ENCODE results near the gene IRF2.

Gene IRF2

DNA sequence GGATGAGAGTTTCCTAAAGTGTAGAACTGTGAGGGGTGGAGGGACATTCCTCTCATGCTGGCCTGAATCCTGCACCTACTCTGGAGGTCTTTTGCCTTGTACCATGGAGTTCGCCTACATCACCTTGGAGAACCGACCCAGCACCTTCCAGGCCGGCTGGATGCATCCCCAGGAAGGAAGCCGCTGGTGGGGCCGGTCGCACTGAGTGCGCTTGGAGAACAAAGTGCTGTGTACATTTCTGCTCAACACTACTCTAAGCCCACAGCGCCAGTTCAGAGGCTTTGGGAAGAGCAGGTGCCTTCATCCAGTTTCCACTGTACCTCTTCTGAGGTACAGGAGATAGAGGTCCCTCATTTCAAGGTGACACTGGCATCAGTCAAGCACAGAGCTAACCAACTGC, 15.4 kb upstream of the IRF2 start:
- H3K4me3 ChIP-seq (ENCODE audit: low read depth, low read length), result no peak overlapping the region
- no peak for DNase-seq (ENCODE audit: low read depth, low spot score)
- in situ Hi-C loops (cut with HindIII; ENCODE audit: low sequenced_read_pairs), result no loop called here
- TF ChIP-seq, protein P1, sequence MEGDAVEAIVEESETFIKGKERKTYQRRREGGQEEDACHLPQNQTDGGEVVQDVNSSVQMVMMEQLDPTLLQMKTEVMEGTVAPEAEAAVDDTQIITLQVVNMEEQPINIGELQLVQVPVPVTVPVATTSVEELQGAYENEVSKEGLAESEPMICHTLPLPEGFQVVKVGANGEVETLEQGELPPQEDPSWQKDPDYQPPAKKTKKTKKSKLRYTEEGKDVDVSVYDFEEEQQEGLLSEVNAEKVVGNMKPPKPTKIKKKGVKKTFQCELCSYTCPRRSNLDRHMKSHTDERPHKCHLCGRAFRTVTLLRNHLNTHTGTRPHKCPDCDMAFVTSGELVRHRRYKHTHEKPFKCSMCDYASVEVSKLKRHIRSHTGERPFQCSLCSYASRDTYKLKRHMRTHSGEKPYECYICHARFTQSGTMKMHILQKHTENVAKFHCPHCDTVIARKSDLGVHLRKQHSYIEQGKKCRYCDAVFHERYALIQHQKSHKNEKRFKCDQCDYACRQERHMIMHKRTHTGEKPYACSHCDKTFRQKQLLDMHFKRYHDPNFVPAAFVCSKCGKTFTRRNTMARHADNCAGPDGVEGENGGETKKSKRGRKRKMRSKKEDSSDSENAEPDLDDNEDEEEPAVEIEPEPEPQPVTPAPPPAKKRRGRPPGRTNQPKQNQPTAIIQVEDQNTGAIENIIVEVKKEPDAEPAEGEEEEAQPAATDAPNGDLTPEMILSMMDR (IDR thresholded peaks at IDR 0.05; ENCODE audit: low read depth, low read length), result no peak

DNA sequence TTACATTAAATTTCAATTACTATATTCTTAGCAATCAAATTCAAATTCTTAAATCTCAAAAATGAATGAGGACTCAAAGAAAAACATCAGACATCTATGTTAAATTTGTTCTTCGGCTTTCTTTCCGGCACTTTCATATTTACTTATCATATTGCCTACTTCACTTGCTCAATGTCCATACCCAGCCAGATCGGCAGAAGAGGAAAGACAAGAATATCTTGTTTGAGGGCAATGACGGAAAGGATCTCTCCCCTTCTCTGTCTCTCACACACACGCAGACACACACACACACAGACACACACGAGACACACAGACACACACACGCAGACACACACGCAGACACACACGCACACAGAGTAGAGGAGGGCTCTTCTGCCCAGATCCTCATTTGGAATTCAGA, 13.2 kb upstream of the IRF2 start:
- in situ Hi-C loops (cut with HindIII; ENCODE audit: low sequenced_read_pairs), result no loop called here
- no peak for DNase-seq (ENCODE audit: low read depth, low spot score)
- TF ChIP-seq, protein P1 (IDR thresholded peaks at IDR 0.05; ENCODE audit: low read depth, low read length), result no peak
- no peak overlapping the region for H3K4me3 ChIP-seq (ENCODE audit: low read depth, low read length)

DNA sequence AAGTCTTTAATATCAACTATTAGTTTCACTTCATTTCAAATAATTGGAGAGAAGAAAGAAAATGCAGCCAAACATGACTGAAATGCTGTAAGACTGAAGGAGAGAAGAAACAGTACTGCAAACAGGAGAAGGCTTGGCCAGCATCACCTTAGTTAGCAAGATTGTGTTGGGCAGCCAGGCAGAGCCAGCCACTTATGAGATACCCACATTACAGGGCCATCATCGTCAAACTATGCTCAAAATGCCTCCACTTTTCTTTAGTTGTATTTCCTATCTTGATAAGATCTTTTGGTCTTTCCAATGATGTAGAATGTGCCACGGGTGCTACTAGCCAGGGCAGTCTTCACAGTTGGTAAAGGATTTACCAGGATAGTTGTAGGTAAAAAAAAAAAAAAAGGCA, 10.9 kb upstream of the IRF2 start:
- in situ Hi-C loops (cut with HindIII; ENCODE audit: low sequenced_read_pairs), result no loop called here
- DNase-seq (ENCODE audit: low read depth, low spot score), result no peak
- TF ChIP-seq, protein P1 (IDR thresholded peaks at IDR 0.05; ENCODE audit: low read depth, low read length), result no peak
- H3K4me3 ChIP-seq (ENCODE audit: low read depth, low read length), result no peak overlapping the region

DNA sequence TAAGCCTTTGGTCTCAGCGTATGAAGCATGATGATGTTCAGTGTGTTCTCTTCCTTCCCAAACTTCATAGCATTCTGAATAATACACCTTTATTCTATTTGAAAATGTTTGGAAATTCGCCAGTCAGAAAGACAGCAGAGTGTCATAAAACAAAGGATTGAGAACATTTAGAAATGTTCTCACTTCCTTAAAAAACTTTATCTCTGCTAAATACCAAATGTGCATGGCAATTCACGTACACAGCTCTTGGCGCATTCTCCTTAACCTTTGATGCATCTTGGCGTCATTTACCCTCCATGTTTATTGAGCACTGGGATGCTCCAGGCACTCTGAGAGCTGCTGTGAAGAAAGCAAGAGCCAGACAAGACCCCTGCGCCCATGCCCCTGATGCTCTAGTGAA, 7.2 kb upstream of the IRF2 start:
- TF ChIP-seq, protein P1 (IDR thresholded peaks at IDR 0.05; ENCODE audit: low read depth, low read length), result no peak
- in situ Hi-C loops (cut with HindIII; ENCODE audit: low sequenced_read_pairs), result no loop called here
- no peak for DNase-seq (ENCODE audit: low read depth, low spot score)
- H3K4me3 ChIP-seq (ENCODE audit: low read depth, low read length), result no peak overlapping the region

GRCh38 chr4:184479516-184479950, 5.2 kb upstream of the IRF2 start:
- TF ChIP-seq, protein P1 (IDR thresholded peaks at IDR 0.05; ENCODE audit: low read depth, low read length), result no peak
- no peak overlapping the region for H3K4me3 ChIP-seq (ENCODE audit: low read depth, low read length)
- in situ Hi-C loops (cut with HindIII; ENCODE audit: low sequenced_read_pairs), result no loop called here
- no peak for DNase-seq (ENCODE audit: low read depth, low spot score)

DNA sequence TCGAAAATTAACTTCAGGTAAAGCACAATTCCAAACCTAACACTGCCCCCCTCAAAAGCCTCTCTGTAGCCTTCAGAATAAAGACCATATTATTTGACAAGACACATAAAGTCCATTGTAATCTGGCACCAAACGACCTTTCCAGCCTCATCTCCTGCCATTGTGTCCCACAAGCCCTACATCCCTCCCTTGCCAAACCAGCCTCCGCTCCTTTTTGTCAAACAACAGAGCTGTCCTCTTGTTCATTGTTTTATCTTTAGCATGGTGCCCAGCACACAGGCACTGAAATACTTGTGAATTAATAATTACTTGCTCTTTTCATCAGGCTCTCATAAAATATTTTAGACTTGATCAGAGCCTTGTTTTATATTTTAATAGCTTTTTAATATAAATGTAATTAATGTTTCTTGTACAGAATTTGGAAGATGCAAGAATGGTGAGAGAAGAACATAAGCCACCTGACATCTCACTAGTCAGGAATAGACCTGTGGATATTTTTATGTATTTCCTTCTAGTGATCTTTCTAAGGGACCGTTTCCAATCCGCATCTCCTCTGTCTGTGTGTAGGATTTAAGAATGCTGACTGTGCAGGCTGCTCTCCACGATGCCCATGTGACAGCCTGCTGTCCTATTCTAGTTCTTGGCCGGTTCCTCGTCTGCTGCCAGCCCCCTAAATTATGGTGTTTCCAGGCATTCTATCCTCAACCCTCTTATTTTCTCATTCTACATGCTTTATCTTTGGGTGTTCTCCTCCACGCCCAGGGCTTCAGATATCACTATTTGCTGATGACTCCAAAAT, 3.0 kb upstream of the IRF2 start:
- TF ChIP-seq, protein P1 (IDR thresholded peaks at IDR 0.05; ENCODE audit: low read depth, low read length), result no peak
- H3K4me3 ChIP-seq (ENCODE audit: low read depth, low read length), result no peak overlapping the region
- DNase-seq (ENCODE audit: low read depth, low spot score), result no peak
- in situ Hi-C loops (cut with HindIII; ENCODE audit: low sequenced_read_pairs), result no loop called here
